H9 (cell line): ENCODE results near the gene HP1BP3. TPM values are rescaled to one million over a fixed set of nuclear protein-coding genes. Genes with fewer than 3 reads are reported as not detected.

Source experiments
- DNase-seq: peaks from one replicate; pipeline ENCODE4 v3.0.0-alpha.2; 2017
- H2AFZ ChIP-seq: one replicate; pipeline ENCODE4 v1.6.1; 2013; ENCODE audit warnings: mild to moderate bottlenecking, low read length, control low read depth, moderate library complexity
- H2AK5ac ChIP-seq: 2 replicates; pipeline ENCODE4 v1.6.1; 2013; ENCODE audit warnings: low read length, control low read depth, mixed read lengths; ENCODE audit not compliant: insufficient read length
- H2BK120ac ChIP-seq: one replicate; pipeline ENCODE4 v1.6.1; 2013; ENCODE audit warnings: low read depth, mild to moderate bottlenecking, low read length, control low read depth, inconsistent platforms; ENCODE audit not compliant: poor library complexity, severe bottlenecking
- H2BK12ac ChIP-seq: 2 replicates; pipeline ENCODE4 v1.6.1; 2013; ENCODE audit warnings: low read length, control low read depth, mixed read lengths, low read depth; ENCODE audit not compliant: insufficient read length
- H2BK15ac ChIP-seq: 2 replicates; pipeline ENCODE4 v1.6.1; 2013; ENCODE audit warnings: low read depth, low read length, control low read depth
- H2BK20ac ChIP-seq: one replicate; pipeline ENCODE4 v1.6.1; 2013; ENCODE audit warnings: low read depth, mild to moderate bottlenecking, low read length, control low read depth, inconsistent platforms; ENCODE audit not compliant: poor library complexity, severe bottlenecking
- H2BK5ac ChIP-seq: 2 replicates; pipeline ENCODE4 v1.6.1; 2013; ENCODE audit warnings: low read length, control low read depth, mixed read lengths; ENCODE audit not compliant: insufficient read length
- H3K14ac ChIP-seq: 2 replicates; pipeline ENCODE4 v1.6.1; 2013; ENCODE audit warnings: low read length, control low read depth; ENCODE audit not compliant: insufficient read depth
- H3K18ac ChIP-seq: 2 replicates; pipeline ENCODE4 v1.6.1; 2013; ENCODE audit warnings: low read depth, mild to moderate bottlenecking, mixed read lengths, low read length, control low read depth; ENCODE audit not compliant: insufficient read length
- H3K23ac ChIP-seq: 2 replicates; pipeline ENCODE4 v1.6.1; 2013; ENCODE audit warnings: low read length, control low read depth, mixed read lengths, low read depth; ENCODE audit not compliant: insufficient read length
- H3K23me2 ChIP-seq: 2 replicates; pipeline ENCODE4 v1.6.1; 2013; ENCODE audit warnings: low read depth, mild to moderate bottlenecking, mixed read lengths, low read length, control low read depth; ENCODE audit not compliant: insufficient read length, poor library complexity, severe bottlenecking
- H3K27ac ChIP-seq: 2 replicates; pipeline ENCODE4 v1.5.1; 2013; ENCODE audit warnings: low read length, control low read depth, mixed read lengths, low read depth; ENCODE audit not compliant: insufficient read length
- H3K27me3 ChIP-seq: 2 replicates; pipeline ENCODE4 v1.6.1; 2013; ENCODE audit warnings: low read length, control low read depth, inconsistent platforms; ENCODE audit not compliant: insufficient read depth
- H3K4ac ChIP-seq: 2 replicates; pipeline ENCODE4 v1.6.1; 2013; ENCODE audit warnings: low read depth, mild to moderate bottlenecking, control low read depth, inconsistent platforms, low read length, moderate library complexity
- H3K4me1 ChIP-seq: 2 replicates; pipeline ENCODE4 v1.6.1; 2013; ENCODE audit warnings: low read length, control low read depth, inconsistent platforms; ENCODE audit not compliant: insufficient read depth
- H3K4me2 ChIP-seq: 2 replicates; pipeline ENCODE4 v1.6.1; 2013; ENCODE audit warnings: low read length, control low read depth, mixed read lengths; ENCODE audit not compliant: insufficient read length, insufficient read depth
- H3K56ac ChIP-seq: 2 replicates; pipeline ENCODE4 v1.6.1; 2013; ENCODE audit warnings: low read depth, mild to moderate bottlenecking, mixed read lengths, low read length, control low read depth; ENCODE audit not compliant: insufficient read length
- H3K79me1 ChIP-seq: 2 replicates; pipeline ENCODE4 v1.6.1; 2013; ENCODE audit warnings: low read depth, mild to moderate bottlenecking, moderate library complexity, low read length, control low read depth, inconsistent platforms; ENCODE audit not compliant: insufficient read depth, poor library complexity, severe bottlenecking
- H3K79me2 ChIP-seq: 2 replicates; pipeline ENCODE4 v1.6.1; 2013; ENCODE audit warnings: low read length, control low read depth, inconsistent platforms; ENCODE audit not compliant: insufficient read depth
- H3K9ac ChIP-seq: 2 replicates; pipeline ENCODE4 v1.6.1; 2013; ENCODE audit warnings: low read length, control low read depth, mixed read lengths; ENCODE audit not compliant: insufficient read length; ENCODE audit errors: extremely low read depth
- H3K9me3 ChIP-seq: one replicate; pipeline ENCODE4 v1.6.1; 2013; ENCODE audit warnings: low read depth, low read length, inconsistent platforms; ENCODE audit not compliant: control insufficient read depth
- H3T11ph ChIP-seq: one replicate; pipeline ENCODE4 v1.6.1; 2013; ENCODE audit warnings: mild to moderate bottlenecking, low read length, control low read depth, inconsistent platforms
- H4K20me1 ChIP-seq: one replicate; pipeline ENCODE4 v1.6.1; 2013; ENCODE audit not compliant: control insufficient read depth, insufficient read length, insufficient read depth
- H4K5ac ChIP-seq: 2 replicates; pipeline ENCODE4 v1.6.1; 2013; ENCODE audit warnings: low read depth, mild to moderate bottlenecking, mixed read lengths, low read length, control low read depth; ENCODE audit not compliant: insufficient read length
- H4K8ac ChIP-seq: replicated peaks from 2 replicates; pipeline ENCODE4 v1.6.1; 2013; ENCODE audit warnings: low read length, control low read depth, mixed read lengths, low read depth; ENCODE audit not compliant: insufficient read length
- H4K91ac ChIP-seq: 2 replicates; pipeline ENCODE4 v1.6.1; 2013; ENCODE audit warnings: low read depth, mild to moderate bottlenecking, moderate library complexity, mixed read lengths, low read length, control low read depth; ENCODE audit not compliant: insufficient read length
- H3K27ac Mint-ChIP-seq, 3 experiments: 2 replicates in 2 of 3; 3 replicates in 1 of 3; pipeline ENCODE4 v1.8.0; 2020 to 2021; ENCODE audit warnings: mixed read lengths in 3 of 3, mild to moderate bottlenecking in 1 of 3, moderate library complexity in 1 of 3
- H3K27me3 Mint-ChIP-seq: 2 replicates; pipeline ENCODE4 v1.8.0; 2021; ENCODE audit warnings: low read depth, mild to moderate bottlenecking, moderate library complexity, mixed read lengths
- H3K36me3 Mint-ChIP-seq, 3 experiments: 2 replicates in 2 of 3; 3 replicates in 1 of 3; pipeline ENCODE4 v1.8.0; 2020 to 2021; ENCODE audit warnings: low read depth in 3 of 3, mixed read lengths in 3 of 3; ENCODE audit not compliant: insufficient read depth in 1 of 3
- H3K4me1 Mint-ChIP-seq, 2 experiments: 2 replicates each; pipeline ENCODE4 v1.8.0; 2020; ENCODE audit warnings: mixed read lengths in 2 of 2
- H3K4me3 Mint-ChIP-seq, 2 experiments: 2 replicates in 1 of 2; 3 replicates in 1 of 2; pipeline ENCODE4 v1.8.0; 2020 to 2021; ENCODE audit warnings: mild to moderate bottlenecking in 2 of 2, mixed read lengths in 2 of 2, moderate library complexity in 1 of 2
- H3K9me3 Mint-ChIP-seq, 2 experiments: 2 replicates in 1 of 2; 3 replicates in 1 of 2; pipeline ENCODE4 v1.8.0; 2020; ENCODE audit warnings: mild to moderate bottlenecking in 2 of 2, mixed read lengths in 2 of 2, moderate library complexity in 1 of 2
- WGBS: extraction: QIAGEN DNeasy Blood & Tissue Kit; methylation state at CpG from one replicate; pipeline ENCODE4 v1.1.7; 2013; ENCODE audit warnings: missing lambda C conversion rate, low lambda C conversion rate, mixed read lengths; ENCODE audit not compliant: insufficient read length; ENCODE audit errors: extremely low coverage; 5-methylcytosine and 5-hydroxymethylcytosine counted together
- total RNA-seq: library from RNA; stranded (reverse); gene quantifications from 2 replicates; pipeline ENCODE4 v1.2.1, GENCODE V29; 2021
- TF ChIP-seq, protein P1 (sequence below): fragments of 200-600 bp; sonication (generic); conservative IDR thresholded peaks from 3 replicates; pipeline ENCODE4 v1.8.0; 2021; ENCODE audit warnings: antibody characterized with exemption, mild to moderate bottlenecking

Gene HP1BP3
- total RNA-seq, 1 experiment from 2014 or later, result 127 TPM

DNA sequence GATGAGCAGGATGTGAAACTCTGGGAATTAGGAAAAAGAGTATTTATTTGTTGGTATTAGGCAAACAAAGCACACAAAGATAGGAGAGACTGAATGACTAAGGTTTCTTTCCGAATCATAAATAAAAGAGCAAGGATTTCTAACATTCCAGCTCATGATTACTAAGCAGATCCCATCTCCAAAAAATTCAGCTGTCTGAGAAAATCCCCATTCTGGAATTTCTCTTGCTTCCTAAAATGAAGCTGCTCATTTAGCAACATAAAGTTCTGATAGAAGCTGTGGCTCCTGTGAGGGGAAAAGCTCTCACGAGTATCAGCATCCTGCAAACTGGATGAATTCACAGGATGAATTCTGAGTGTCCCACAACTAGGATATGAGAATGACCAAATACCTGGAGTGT lies 47.9 kb downstream of the HP1BP3 start:
- TF ChIP-seq, protein P1, sequence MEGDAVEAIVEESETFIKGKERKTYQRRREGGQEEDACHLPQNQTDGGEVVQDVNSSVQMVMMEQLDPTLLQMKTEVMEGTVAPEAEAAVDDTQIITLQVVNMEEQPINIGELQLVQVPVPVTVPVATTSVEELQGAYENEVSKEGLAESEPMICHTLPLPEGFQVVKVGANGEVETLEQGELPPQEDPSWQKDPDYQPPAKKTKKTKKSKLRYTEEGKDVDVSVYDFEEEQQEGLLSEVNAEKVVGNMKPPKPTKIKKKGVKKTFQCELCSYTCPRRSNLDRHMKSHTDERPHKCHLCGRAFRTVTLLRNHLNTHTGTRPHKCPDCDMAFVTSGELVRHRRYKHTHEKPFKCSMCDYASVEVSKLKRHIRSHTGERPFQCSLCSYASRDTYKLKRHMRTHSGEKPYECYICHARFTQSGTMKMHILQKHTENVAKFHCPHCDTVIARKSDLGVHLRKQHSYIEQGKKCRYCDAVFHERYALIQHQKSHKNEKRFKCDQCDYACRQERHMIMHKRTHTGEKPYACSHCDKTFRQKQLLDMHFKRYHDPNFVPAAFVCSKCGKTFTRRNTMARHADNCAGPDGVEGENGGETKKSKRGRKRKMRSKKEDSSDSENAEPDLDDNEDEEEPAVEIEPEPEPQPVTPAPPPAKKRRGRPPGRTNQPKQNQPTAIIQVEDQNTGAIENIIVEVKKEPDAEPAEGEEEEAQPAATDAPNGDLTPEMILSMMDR, result no peak
- Histone ChIP-seq H2BK5ac (no peak overlapping the region), H2BK15ac (no peak overlapping the region), H3K14ac (no peak overlapping the region), H2BK12ac (no peak overlapping the region), H3K79me2 (no peaks in the 10 kb centered on the region), H3K9ac (no peak overlapping the region), H3K23me2 (no peaks in the 10 kb centered on the region), H3K9me3 (no peaks in the 10 kb centered on the region), H2BK120ac (no peak overlapping the region), H3T11ph (no peak overlapping the region), H3K79me1 (no peaks in the 10 kb centered on the region), H4K20me1 (no peaks in the 10 kb centered on the region), H3K4ac (no peak overlapping the region), H3K18ac (no peak overlapping the region), H4K91ac (no peak overlapping the region), H2BK20ac (no peak overlapping the region), H2AK5ac (no peak overlapping the region), H4K8ac (no peak overlapping the region), H4K5ac (no peak overlapping the region), H3K23ac (no peak overlapping the region), H3K56ac (no peak overlapping the region), H2AFZ (no peak overlapping the region), H3K27ac (no peak overlapping the region), H3K4me2 (no peak overlapping the region), H3K4me1 (no peaks in the 10 kb centered on the region), H3K27me3 (no peaks in the 10 kb centered on the region; the same call in 1 of the 2 replicates)
- Mint-ChIP-seq H3K4me3 (no peak overlapping the region), H3K36me3 (peaks cover 10 to 39% (median 22%) of the 10 kb centered on the region in 3 experiments; a peak in 6 of 7 replicates), H3K4me1 (no peaks in the 10 kb centered on the region), H3K9me3 (no peaks in the 10 kb centered on the region), H3K27me3 (peaks cover 13% of the 10 kb centered on the region), H3K27ac (0 out of 7 replicates have a peak overlapping the region, but pooled peaks of 1 of the 3 experiments have one; percentile 32)
- no peak for DNase-seq
- WGBS, result no CpG with 5 or more reads among the region's 2 CpGs
